ENCODE measurements around the gene GTSF1L. TPM values are rescaled to one million over a fixed set of nuclear protein-coding genes. Genes with fewer than 3 reads are reported as not detected.

GTSF1L gene
- total and polyA plus RNA-seq, 9 of the 15 experiments (the other 6 are each of a cell fraction or from before 2014, with no cell fraction given): not detected

- H3K9ac ChIP-seq (ENCODE audit: insufficient read depth in 1 of 2, low read depth in 2 of 2, low read length in 2 of 2): no peak overlapping the region
- H3K9me3 ChIP-seq (replicated peaks; ENCODE audit: control insufficient read depth, insufficient read depth, low read depth, low read length): no peaks in the 10 kb centered on the region
- no peak overlapping the region for H3K4me2 ChIP-seq (ENCODE audit: insufficient read depth, low read length)
- peaks cover 27% of the 10 kb centered on the region for H3K79me2 ChIP-seq (ENCODE audit: control insufficient read depth, insufficient read depth, low read length)
- H3K36me3 ChIP-seq (ENCODE audit: control insufficient read depth, insufficient read depth, low read length): peaks cover 59% of the 10 kb centered on the region; the same call in 2 of the 3 replicates
- no peak overlapping the region for H2AFZ ChIP-seq (ENCODE audit: low read depth, low read length)
- no peak for ATAC-seq
- POLR2A ChIA-PET: interaction anchor here (0.7 to 1.2 kb wide), 3 partner anchors 10 to 43 kb away, joined by 3 to 4 read pairs (median 3); no protein-coding TSS in a partner anchor
- 89% methylated on average over 7 of the region's 7 CpGs for WGBS (ENCODE audit: insufficient coverage, low coverage, missing lambda C conversion rate)
- H3K27ac ChIP-seq (ENCODE audit: extremely low read depth, low read depth, low read length): no peak overlapping the region
- no TSS peak for BruUV-seq (replicated peaks)
- no peaks in the 10 kb centered on the region for H3K27me3 ChIP-seq (ENCODE audit: control insufficient read depth in 2 of 2, insufficient read depth in 2 of 2, low read length in 2 of 2)
- H4K20me1 ChIP-seq (replicated peaks; ENCODE audit: control insufficient read depth, insufficient read depth, low read length): peaks cover 16% of the 10 kb centered on the region
- intact Hi-C loops (cut with micrococcal nuclease): no loop called here
- FAIRE-seq: no peak
- in situ Hi-C loops (cut with MboI): no loop called here
- DNase-seq (ENCODE audit: extremely low read depth in 1 of 4, low spot score in 3 of 4): no peak
- CTCF ChIA-PET (ENCODE audit: low intra/inter-chr PET ratio): interaction anchor here (1.0 kb wide), 1 partner anchor 96 kb away, joined by 3 read pairs; no protein-coding TSS in a partner anchor
- H3K4me1 ChIP-seq (replicated peaks in 1 of 2; ENCODE audit: control insufficient read depth in 2 of 2, insufficient read depth in 2 of 2, low read length in 2 of 2): peaks cover 9 to 14% of the 10 kb centered on the region in 2 experiments; a peak in 4 of 5 replicates
- TF ChIP-seq C11orf30 (IDR thresholded peaks at IDR 0.05; ENCODE audit: low read depth) (no peak), TBP (optimal IDR thresholded peaks at IDR 0.05; ENCODE audit: low read depth, low read length) (no peak), CBX3 (IDR thresholded peaks at IDR 0.05; ENCODE audit: borderline replicate concordance in 1 of 2, low read length in 2 of 2) (no peak), KLF13 (tag; IDR thresholded peaks at IDR 0.05; ENCODE audit: borderline replicate concordance, low read depth) (no peak), PHTF2 (CRISPR knock-in tag; IDR thresholded peaks at IDR 0.05) (no peak), MCM3 (IDR thresholded peaks at IDR 0.05) (no peak), FOXK2 (conservative IDR thresholded peaks at IDR 0.05 in 1 of 2, IDR thresholded peaks at IDR 0.05 in 1 of 2; ENCODE audit: low read depth in 2 of 2) (no peak), ZKSCAN1 (IDR thresholded peaks at IDR 0.05; ENCODE audit: low read depth, low read length) (no peak), ZNF124 (CRISPR knock-in tag; IDR thresholded peaks at IDR 0.05) (no peak), ARID3B (CRISPR knock-in tag; IDR thresholded peaks at IDR 0.05; ENCODE audit: borderline replicate concordance) (no peak), SAFB2 (IDR thresholded peaks at IDR 0.05; ENCODE audit: borderline replicate concordance, low read depth, low read length, severe bottlenecking) (no peak), EP400 (IDR thresholded peaks at IDR 0.05) (no peak), CHD1 (IDR thresholded peaks at IDR 0.05; ENCODE audit: low read length) (no peak)
- TF ChIP-seq, protein P1, sequence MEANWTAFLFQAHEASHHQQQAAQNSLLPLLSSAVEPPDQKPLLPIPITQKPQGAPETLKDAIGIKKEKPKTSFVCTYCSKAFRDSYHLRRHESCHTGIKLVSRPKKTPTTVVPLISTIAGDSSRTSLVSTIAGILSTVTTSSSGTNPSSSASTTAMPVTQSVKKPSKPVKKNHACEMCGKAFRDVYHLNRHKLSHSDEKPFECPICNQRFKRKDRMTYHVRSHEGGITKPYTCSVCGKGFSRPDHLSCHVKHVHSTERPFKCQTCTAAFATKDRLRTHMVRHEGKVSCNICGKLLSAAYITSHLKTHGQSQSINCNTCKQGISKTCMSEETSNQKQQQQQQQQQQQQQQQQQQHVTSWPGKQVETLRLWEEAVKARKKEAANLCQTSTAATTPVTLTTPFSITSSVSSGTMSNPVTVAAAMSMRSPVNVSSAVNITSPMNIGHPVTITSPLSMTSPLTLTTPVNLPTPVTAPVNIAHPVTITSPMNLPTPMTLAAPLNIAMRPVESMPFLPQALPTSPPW (CRISPR knock-in tag; IDR thresholded peaks at IDR 0.05): no peak
- TF ChIP-seq, protein P2, sequence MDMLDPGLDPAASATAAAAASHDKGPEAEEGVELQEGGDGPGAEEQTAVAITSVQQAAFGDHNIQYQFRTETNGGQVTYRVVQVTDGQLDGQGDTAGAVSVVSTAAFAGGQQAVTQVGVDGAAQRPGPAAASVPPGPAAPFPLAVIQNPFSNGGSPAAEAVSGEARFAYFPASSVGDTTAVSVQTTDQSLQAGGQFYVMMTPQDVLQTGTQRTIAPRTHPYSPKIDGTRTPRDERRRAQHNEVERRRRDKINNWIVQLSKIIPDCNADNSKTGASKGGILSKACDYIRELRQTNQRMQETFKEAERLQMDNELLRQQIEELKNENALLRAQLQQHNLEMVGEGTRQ (CRISPR knock-in tag; IDR thresholded peaks at IDR 0.05): no peak
- no peak overlapping the region for H3K4me3 ChIP-seq
- peaks cover 6% of the 10 kb centered on the region for H3K9me1 ChIP-seq (ENCODE audit: control insufficient read depth, insufficient read depth, low read length)
These were observed 45.8 kb downstream of the GTSF1L start for GRCh38 chr20:43680981-43681380.
